GM19035 (cell line): ENCODE measurements around the gene TMEM186.
"Not testable (repeated sequence)": the region's sequence is repeated elsewhere in the genome, so short reads cannot be mapped to it uniquely, and the experiment has no call there.

Experiments
- ATAC-seq: cut with Tn5 transposase; IDR thresholded peaks from one replicate; pipeline ENCODE4 v1.9.1; 2021; ENCODE audit not compliant: unreplicated experiment

Gene TMEM186

GRCh38 chr16:8775359-8775758 is 22.1 kb downstream of the TMEM186 start:
- no peak for ATAC-seq

GRCh38 chr16:8774208-8774607 is 23.2 kb downstream of the TMEM186 start:
- ATAC-seq: no peak

- ATAC-seq: no peak
Observed at GRCh38 chr16:8773537-8773936, 23.9 kb downstream of the TMEM186 start.

- no peak for ATAC-seq
Observed at GRCh38 chr16:8768692-8769091, 28.7 kb downstream of the TMEM186 start.

GRCh38 chr16:8768283-8768682 is 29.2 kb downstream of the TMEM186 start:
- ATAC-seq: no peak

GRCh38 chr16:8767176-8767575 is 30.3 kb downstream of the TMEM186 start:
- ATAC-seq: no peak

GRCh38 chr16:8764525-8765250 is 32.8 kb downstream of the TMEM186 start:
- no peak for ATAC-seq

DNA sequence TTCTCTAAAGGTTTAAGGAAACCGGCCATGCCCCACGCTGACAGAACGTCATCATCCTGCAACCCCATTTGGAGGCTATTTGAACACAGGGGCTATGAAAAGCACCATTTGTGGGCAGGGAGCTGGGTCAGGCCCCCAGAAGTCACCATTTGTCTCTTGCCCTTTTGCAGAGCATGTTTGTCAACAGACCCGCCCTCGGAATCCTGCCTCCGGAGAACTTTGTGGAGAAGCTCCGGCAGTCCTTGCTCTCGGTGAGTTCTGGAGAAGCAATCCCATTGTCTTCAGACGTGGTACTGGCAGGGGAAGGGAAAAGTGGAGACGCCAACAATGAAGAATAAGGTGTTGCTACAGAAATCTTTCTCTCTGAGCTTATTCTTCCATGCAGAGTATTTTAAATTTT is 33.5 kb downstream of the TMEM186 start:
- ATAC-seq: no peak

GRCh38 chr16:8763083-8763482 is 34.4 kb downstream of the TMEM186 start:
- ATAC-seq: no peak

- ATAC-seq: no peak
Observed at GRCh38 chr16:8762254-8762653, 35.2 kb downstream of the TMEM186 start.

- no peak for ATAC-seq
Observed at GRCh38 chr16:8761078-8761477, 36.4 kb downstream of the TMEM186 start.

GRCh38 chr16:8760021-8760420 is 37.4 kb downstream of the TMEM186 start:
- ATAC-seq: no peak

- ATAC-seq: no peak
Observed at GRCh38 chr16:8758022-8758421, 39.4 kb downstream of the TMEM186 start.

- no peak for ATAC-seq
Observed at GRCh38 chr16:8756755-8757154, 40.7 kb downstream of the TMEM186 start.

- no peak for ATAC-seq
Observed at GRCh38 chr16:8753416-8754054, 43.9 kb downstream of the TMEM186 start.

DNA sequence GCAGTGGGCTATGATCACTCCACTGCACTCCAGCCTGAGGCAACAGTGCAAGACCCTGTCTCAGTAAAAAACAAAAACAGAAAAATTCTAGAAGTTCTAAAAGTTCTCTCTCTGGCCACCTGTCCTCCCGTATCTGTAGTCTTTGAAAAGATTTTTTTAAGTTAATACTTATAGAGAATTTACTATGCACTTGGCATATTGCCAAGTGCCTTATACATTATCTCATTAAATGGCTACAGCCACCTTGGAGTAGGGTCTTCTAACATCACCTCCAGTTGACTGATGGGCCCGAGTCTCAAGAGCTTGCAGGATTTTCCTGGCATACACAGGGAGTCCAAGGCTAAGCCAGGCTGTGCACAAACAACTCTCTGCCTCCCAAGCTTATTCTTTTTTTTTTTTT is 44.7 kb downstream of the TMEM186 start:
- ATAC-seq: no peak

GRCh38 chr16:8751481-8752311 is 45.7 kb downstream of the TMEM186 start:
- no peak for ATAC-seq

DNA sequence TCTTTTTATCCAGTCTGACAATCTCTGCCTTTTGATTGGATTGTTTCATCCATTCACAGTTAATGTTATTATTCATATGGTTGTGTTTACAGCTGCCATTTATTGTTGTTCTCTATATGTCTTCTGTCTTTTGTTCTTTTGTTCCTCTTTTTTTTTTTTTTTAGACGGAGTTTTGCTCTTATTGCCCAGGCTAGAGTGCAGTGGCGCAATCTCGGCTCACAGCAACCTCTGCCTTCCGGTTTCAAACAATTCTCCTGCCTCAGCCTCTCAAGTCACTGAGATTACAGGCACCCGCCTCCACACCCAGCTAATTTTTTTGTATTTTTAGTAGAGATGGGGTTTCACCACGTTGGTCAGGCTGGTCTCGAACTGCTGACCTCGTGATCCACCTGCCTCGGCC is 48.5 kb downstream of the TMEM186 start:
- ATAC-seq: not testable (repeated sequence)
